ENCODE results near the gene ASS1.
"Not testable (repeated sequence)": the region's sequence is repeated elsewhere in the genome, so short reads cannot be mapped to it uniquely, and the experiment has no call there.

Gene ASS1

DNA sequence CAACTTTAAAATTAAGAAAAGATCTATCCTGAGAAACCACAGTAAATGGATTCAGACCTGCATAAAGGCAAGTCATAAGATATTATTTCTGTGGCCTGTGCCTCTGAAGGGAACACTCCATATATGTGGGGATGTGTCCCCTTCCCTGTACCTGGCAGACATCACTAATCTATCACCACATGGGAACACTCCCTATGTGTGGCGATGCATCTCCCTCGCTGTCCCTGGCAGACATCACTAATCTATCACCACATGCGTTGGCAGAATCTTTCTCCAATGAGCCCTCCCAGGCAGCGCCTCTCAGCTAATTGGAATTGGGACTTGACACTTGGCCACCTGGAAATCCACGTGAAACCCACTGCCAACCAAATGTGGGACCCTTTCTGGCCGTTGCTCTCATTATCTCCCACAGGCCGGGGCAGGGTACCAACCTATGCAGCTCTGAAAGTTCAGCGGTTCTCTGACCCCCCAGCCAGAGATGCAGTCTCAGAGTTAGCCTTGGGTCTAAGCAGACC lies 25.2 kb upstream of the ASS1 start:
- no peak for DNase-seq

DNA sequence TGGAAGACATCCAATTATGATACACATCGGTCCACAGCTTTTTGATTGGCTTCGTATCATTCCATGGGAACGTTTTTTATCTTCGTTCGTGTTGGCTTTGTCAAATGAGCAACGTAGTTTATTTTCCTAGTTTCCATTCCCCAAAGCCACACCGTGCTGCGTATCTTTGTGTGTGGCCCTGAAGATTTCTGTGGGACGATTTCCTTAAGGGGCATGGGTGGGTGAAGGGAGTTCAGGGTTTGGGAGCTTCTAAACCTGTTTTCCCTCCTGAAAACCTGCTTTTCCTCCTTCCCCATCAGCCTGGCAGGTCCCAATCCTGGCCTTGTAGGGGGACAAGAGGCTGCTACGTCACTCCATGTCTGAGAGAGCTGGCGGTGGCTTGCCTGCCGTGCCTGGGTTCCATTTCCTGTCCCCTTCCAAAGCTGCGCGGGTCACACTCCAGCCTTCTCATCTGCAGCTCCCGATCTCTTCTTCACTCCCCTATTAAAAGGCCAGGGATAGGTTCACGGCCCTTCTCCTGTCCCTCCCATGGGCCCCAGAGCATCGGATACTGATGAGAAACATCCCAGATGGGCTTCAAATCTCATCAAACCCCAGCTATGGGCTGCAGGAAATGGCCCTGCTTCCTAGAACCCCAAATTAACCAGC lies 23.5 kb upstream of the ASS1 start:
- DNase-seq, result no peak

DNA sequence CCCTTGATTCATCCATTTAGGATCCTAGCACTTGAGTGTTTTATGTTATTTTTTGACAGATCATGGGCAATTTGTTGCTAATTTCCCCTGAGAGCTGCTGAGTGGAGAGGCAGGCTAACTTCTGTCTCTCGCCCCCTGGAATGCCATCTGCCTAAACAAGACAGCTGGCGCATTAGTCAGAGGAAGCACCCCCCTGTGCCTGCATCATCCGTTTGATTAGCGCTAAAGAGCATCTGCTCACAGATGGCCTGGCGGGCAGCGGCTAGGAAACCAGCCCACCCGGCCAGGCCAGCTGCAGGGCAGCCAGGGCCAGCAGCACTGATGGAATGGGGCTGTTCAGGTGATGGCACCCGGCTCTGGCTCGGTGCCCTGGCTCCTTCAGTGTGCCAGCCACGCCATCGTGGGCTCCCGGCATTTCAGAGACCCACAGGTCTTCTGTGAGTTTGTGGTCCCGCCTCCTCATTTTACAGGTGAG lies 22.9 kb upstream of the ASS1 start:
- no peak for DNase-seq

DNA sequence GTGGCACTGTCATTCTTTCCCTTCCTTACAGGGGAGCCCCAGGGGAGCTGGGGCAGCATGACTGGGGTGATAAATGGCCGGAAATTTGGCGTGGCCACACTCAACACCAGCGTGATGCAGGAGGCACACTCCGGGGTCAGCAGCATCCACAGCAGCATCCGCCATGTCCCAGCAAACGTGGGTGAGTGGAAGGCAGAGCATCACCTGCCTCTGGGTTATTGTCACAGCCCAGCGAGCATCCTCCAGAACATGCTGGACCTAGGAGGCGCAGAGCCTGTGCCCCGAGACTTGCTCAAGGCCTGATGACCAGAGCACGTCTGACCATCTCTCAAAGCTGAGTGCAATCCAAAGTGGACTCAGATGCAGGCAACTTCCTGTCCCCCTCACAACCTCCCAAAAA lies 22.2 kb upstream of the ASS1 start:
- no peak for DNase-seq

DNA sequence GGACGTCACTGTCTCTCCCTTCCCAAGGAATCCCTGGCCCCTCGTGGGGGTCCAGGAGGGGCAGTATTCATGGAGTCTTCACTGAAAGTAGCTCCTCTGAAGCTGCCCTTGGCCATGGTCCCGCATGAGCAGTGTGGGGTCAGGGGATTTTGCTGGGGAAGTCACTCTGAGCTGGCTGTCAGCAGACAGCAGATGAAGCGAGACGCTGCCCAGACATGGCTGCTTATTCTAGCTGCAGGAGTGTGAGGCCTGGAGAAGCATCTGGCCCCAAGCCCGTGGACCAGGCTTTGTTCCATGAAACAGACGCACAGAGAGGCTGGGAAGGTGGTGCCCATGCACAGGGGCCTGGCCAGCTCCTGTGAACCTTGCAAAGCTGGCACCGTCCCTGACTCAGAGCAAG lies 21.5 kb upstream of the ASS1 start:
- DNase-seq, result no peak

DNA sequence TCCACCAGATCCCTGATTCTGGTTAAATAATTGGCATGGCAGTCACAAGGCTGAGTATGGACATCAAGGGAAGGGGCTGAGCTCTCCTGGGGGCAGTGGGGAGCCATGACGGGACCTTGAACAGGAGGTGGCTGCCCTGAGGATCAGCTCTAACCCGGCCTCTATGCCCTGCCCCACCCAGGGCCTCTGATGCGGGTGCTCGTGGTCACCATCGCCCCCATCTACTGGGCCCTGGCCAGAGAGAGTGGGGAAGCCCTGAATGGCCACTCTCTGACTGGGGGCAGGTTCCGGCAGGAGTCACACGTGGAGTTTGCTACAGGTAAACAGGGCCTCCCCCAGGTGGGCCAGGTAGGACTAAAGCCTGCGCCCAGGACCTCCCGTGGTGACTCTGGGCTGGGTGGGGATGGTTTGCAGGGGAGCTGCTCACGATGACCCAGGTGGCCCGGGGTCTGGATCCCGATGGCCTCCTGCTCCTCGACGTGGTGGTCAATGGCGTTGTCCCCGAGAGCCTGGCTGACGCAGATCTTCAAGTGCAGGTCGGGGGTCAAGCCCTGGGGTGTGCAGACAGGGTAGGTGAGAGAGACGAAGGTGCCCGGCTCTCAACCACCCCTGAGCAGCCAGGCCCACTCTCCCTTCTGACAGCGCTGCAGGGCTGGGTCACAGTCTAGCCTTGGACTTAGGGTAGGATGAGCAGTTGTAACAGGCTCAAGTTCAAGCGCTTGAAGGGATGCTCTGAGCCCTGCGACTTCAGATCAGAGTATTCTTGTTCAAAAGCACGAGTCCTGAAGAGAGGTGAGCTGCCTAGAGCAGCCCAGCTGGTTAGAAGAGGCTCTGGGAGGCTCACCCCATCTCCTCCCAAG lies 19.9 kb upstream of the ASS1 start:
- no peak for DNase-seq

DNA sequence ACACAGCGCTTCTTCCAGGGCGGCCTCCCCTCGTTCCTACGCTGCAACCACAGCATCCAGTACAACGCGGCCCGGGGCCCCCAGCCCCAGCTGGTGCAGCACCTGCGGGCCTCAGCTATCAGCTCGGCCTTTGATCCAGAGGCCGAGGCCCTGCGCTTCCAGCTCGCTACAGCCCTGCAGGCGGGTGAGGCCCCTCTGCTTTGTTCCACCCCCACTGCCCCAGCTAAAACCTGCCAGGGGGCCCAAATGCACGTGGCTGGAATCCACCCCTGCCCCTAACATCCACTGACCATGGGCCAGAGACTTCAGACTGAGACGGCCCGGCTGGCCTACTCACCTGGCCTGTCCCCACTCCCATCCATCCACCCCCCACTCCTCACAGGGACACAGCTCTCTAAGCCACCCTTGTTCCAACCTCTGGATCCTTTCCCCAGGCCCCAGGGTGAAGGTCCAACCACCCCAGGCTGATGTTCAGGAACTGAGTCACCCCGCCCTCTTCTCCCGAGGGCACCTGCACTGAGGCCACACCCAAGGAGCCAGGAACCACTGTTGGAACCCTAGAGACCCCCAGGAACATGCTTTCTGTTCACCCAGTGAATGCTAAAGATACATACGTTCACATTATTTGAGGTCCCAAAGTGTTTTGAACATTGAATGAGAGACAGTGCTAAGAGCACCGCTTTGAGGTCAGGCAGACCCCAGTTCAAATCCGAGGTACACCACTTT lies 18.9 kb upstream of the ASS1 start:
- DNase-seq, result no peak

DNA sequence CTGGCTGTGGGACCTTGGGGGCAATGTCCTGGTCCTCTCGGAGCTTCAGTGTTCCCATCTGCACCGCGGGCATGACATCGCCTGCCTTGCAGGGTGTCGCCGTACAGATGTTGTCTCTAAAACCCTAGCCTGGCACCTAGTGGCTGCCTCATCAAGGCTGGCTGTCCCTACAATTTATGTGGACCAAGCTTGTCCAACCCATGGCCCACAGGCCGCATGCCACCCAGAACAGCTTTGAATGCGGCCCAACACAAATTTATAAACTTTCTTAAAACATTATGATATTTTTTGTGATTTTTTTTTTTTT lies 18.3 kb upstream of the ASS1 start:
- DNase-seq, result no peak

DNA sequence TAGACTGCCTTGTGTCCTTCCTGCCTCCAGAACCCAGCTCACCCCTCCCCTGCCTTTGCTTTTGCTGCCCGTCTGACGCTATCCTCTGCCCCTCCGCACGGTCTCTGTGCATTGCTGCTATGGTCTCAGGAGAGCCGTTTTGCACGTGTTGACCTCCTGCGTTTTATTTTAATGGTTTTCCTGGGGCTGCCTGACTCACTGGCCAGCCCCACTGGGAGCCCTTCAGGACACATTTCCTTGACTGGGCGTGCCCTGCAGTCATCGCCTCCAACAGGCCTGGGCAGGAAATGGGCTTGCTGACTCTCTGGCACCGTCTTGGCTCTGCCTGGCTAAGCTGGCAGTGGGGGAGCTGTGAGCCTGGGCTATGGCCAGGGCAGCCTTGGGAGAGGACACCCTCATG lies 17.9 kb upstream of the ASS1 start:
- DNase-seq, result no peak

DNA sequence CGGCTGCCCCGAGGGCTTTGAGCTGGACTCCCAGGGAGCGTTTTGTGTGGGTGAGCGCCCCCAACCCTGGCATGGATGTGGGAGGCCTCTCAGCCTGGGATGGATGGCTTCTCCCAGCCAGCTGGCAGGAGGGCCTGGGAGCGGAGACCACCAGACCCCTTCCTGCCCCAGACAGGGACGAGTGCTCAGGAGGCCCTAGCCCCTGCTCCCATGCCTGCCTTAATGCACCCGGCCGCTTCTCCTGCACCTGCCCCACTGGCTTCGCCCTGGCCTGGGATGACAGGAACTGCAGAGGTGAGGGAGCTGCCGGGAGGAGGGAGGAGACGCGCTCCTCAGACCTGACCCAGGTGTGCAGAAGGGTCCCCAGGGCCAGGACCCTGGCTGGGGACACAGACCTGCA lies 17.4 kb upstream of the ASS1 start:
- no peak for DNase-seq

DNA sequence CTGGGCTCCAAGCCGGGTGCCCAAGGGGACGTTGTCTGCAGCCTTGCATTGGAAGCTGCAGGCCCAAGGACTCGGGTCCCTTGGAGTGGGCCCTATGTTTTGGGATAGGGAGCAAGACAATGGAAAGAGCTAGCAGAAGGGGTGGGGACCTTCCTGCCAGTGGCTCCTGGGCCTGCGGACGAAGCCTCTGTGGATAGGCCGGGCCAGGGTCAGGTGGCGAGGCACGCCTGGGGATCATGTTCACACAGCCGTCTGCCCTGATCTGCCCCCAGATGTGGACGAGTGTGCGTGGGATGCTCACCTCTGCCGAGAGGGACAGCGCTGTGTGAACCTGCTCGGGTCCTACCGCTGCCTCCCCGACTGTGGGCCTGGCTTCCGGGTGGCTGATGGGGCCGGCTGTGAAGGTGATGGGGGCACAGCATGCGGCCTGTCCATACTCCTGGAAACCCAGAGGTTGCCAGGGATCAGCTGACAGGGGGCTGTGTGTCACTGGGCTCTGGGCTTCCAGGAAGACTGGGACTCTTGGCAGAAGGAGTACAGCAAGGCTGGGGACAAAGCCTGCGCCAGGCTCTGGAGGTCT lies 16.6 kb upstream of the ASS1 start:
- DNase-seq, result no peak

DNA sequence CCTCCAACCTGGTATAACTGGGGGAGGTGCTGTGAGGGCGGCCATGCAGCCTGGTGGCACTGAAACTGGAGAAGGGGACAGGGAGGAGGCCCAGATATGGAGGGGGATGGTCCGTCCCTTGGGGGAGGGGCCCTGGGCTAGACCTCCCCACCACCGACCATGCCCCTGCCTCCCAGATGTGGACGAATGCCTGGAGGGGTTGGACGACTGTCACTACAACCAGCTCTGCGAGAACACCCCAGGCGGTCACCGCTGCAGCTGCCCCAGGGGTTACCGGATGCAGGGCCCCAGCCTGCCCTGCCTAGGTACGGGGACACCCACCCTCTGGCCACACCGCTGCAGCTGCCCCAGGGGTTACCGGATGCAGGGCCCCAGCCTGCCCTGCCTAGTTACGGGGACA lies 15.4 kb upstream of the ASS1 start:
- no peak for DNase-seq

DNA sequence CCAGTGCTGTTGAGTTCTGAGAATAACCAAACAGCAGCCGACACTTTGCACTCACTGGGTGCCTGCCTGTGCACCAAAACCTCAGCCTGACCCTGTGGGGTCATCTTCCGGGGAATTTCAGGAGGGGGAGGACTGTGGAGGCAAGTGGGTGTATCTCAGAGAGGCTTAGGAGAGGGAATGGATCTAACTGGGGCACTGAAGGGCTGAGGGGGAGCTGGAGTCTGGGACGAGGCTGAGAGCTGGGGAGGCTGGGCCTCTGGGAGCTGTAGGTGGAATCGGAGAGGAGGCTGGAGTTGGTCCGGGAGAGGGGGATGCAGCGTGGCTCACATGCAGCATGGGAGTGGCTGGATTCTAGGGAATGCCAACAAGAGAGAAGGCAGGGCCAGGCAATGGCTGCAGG lies 14.9 kb upstream of the ASS1 start:
- no peak for DNase-seq

DNA sequence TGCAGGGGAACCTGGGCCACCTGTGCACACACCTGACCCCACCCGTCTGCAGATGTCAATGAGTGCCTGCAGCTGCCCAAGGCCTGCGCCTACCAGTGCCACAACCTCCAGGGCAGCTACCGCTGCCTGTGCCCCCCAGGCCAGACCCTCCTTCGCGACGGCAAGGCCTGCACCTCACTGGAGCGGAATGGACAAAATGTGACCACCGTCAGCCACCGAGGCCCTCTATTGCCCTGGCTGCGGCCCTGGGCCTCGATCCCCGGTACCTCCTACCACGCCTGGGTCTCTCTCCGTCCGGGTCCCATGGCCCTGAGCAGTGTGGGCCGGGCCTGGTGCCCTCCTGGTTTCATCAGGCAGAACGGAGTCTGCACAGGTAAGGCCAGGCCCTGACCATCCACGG lies 14.5 kb upstream of the ASS1 start:
- no peak for DNase-seq

DNA sequence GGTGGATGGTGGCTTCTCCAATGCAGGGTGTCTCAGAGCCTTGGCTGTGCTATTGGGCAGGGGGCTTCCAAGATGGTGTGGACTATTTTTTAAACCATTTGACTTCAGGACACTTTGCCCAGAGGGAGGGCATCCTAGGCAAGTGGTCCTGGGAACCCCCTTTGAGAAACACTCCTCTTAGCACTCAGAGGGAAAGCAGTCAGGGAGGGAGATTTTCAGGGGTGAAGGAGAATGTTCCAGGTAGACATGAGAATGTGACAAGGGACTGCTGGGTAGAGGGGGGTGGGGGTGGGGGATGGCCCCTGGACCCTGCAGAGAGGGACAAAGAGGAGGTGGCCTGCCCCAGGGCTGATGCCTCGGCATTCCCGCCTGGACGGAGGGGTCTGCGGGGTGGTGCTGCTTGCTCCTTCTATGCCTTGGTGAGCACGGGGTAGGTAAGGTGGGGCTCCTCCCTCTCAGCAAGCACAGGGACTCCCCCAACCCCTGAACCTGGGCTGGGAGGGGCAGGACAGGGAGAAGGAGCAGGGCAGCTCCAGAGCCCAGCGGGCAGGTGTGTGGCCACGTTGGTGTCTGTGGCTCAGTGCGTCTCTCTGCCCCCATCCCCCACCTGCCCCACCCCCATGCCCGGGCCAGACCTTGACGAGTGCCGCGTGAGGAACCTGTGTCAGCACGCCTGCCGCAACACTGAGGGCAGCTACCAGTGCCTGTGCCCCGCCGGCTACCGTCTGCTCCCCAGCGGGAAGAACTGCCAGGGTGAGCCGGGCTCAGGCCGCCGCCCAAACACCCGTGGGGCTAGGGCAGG lies 13.8 kb upstream of the ASS1 start:
- no peak for DNase-seq

DNA sequence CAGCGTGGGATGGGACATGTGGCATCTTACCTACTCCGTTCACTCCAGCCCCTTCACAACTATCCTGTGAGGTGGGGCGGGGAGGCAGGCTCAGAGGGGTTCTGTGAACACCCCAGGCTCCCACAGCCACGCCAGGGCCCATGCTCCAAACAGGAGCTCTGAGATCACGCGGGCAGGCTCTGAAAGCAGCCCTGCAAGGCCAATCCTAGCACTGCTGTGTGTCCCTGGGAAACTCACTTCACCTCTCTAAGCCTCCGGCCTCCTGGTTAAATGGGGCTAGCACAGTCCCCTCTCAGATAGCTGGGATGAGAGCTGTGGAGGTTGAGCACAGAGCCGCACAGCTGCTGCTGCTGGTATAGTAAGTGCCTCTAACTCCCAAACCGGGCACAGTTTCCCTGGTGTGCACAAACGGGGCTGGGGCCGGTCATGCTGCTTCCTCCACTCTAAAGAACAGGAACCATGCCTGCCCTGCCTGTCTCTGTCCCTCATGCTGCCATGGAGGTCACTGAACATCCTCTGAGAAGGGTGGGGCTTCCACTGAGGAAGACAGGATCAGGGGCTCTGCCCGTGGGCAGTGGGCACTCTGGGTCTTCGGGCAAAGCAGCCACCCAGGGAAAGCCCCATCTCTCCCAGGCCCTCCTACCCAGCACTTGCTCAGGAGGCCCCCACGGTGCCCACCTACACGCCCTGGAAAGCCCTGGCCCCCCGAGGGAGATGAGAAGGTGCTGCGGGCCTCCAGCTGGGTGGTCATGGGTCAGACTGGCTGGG lies 13.0 kb upstream of the ASS1 start:
- DNase-seq, result no peak

DNA sequence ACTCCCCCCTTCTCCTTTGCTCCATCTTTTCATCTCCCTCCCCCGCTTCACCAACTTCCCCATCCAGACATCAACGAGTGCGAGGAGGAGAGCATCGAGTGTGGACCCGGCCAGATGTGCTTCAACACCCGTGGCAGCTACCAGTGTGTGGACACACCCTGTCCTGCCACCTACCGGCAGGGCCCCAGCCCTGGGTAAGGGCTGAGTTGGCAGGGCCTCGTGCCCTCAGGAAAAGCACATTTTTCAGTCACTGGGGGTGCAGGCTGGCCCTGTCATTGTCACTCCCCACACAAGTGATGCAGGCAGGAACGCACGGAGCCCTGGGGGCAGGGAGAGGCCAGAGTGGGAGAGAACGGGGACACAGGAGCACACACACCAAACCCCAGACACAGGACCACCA lies 12.4 kb upstream of the ASS1 start:
- DNase-seq, result no peak

DNA sequence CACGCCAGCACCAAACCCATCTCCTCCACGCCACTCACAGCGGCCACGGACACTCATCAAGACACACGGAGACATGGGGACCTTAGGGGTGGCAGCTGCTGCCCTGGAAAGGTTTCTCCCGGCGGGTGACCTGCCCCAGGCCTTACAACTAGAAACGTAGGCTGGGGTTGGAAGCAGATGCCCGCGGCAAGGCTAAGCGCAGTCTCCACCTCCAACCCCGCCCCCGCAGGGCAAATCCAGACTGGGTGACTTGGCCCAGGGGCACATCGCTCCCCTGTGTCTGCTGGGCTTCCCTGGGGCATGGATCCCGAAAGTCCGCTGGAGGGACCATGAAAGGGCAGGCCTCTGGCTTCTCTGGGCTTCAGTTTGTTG lies 12.0 kb upstream of the ASS1 start:
- no peak for DNase-seq

DNA sequence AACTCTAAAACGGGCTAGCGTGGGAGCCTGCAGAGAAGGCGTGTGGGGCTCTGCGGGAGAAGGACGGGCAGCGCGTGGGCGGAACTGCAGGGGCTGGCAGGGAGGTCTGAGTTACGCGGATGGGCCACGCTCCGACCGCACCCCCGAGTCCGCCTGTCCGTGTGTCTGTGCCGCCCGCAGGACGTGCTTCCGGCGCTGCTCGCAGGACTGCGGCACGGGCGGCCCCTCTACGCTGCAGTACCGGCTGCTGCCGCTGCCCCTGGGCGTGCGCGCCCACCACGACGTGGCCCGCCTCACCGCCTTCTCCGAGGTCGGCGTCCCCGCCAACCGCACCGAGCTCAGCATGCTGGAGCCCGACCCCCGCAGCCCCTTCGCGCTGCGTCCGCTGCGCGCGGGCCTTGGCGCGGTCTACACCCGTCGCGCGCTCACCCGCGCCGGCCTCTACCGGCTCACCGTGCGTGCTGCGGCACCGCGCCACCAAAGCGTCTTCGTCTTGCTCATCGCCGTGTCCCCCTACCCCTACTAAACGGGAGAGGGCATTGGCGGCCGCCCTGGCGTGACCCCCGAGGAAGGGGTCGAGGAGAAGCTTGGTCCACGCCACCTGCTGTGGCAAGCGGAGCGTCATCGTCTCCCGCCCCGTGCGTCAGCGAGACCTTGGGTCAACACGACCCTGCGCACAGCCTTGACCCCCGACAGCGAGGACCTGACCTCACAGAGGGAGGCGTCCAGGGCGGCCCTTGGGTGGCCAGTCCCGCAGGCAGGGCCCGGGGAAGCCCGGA lies 11.4 kb upstream of the ASS1 start:
- DNase-seq, result no peak

DNA sequence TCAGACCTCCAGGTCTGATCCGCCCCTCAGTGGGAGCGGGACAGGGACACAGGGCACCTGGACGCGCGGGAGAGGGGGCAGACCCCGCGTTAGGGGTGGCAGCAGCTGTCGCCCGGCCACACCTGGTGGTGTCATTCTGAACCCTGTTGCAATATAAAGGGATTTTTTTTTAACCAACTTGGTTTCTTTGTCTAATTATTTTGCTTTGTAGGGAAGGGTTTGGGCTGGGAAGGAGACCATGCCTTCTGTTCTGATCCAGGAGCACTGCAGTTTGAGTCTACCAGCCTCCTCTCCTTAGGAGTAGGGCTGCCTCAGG lies 10.9 kb upstream of the ASS1 start:
- DNase-seq, result no peak

DNA sequence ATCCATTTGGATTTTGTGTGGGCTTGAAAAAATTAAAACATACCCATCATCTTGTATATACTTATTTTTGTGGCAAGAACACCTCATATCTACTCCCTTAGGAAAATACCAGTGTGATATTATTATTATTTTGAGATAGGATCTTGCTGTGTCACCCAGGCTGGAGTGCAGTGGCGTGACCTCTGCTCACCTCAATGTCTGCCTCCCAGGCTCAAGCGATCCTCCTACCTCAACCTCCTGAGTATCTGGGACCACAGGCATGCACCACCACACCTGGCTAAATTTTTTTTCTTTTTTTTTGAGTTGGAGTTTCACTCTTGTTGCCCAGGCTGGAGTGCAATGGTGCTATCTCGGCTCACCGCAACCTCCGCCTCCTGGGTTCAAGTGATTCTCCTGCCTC lies 10.1 kb upstream of the ASS1 start:
- DNase-seq, result not testable (repeated sequence)

Data from inflammatory macrophage treated with lipopolysaccharide for 1 hour (primary cell).